Fibroblast of pulmonary artery (primary cell): ENCODE data around the gene DMKN.

Experiments
- DNase-seq: peaks from one replicate; pipeline ENCODE4 v3.0.0-alpha.2; 2010; ENCODE audit warnings: low read depth
- H3K4me3 ChIP-seq: replicated peaks from 2 replicates; pipeline ENCODE4 v1.5.1; 2011; ENCODE audit warnings: low read depth, mild to moderate bottlenecking, control low read depth, low read length, moderate library complexity
- CTCF ChIP-seq: IDR thresholded peaks from 2 replicates; pipeline ENCODE4 v1.5.1; 2011; ENCODE audit warnings: mild to moderate bottlenecking, control low read depth, low read length, inconsistent platforms; ENCODE audit errors: missing control alignments

DMKN gene

GRCh38 chr19:35454663-35455062 is 58.8 kb downstream of the DMKN start:
- no peak for DNase-seq
- no peak overlapping the region for H3K4me3 ChIP-seq
- TF ChIP-seq CTCF, result no peak

DNA sequence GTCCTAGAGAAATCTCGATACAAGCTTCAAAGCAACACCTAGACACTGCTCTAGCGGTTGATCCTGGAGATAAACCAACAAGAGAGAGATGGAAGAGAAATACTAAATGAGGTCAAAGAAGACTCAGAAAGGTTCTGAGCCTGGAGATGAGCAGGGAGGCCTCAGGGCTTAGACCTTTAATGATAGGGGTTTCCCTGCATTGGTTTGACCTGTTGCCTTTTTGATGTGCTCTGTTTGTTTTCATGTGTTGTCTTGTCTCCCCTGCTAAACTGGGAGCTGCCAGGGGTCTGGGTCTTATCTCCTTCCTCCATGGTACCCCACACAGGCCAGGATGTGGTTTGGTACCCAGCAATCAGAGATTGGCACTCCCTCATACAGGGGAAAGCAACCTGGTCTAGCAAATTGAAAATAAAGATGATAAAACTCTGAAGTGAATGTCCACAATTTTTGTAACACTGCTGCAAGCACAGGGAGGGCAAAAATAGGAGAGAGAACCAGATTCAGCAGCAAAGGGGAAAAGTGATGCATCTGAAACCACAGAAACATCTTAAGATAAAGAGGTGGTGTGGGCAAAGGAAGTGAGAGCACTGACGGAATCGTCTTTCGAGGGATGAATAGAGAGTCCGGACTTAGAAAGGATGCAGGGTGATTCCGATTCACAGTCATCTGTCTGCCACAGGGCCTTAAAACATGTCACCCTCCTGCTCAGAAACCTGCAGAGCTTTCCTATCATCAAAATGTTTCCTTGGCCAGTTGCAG is 61.9 kb downstream of the DMKN start:
- DNase-seq, result no peak
- no peak overlapping the region for H3K4me3 ChIP-seq
- no peak for TF ChIP-seq CTCF

DNA sequence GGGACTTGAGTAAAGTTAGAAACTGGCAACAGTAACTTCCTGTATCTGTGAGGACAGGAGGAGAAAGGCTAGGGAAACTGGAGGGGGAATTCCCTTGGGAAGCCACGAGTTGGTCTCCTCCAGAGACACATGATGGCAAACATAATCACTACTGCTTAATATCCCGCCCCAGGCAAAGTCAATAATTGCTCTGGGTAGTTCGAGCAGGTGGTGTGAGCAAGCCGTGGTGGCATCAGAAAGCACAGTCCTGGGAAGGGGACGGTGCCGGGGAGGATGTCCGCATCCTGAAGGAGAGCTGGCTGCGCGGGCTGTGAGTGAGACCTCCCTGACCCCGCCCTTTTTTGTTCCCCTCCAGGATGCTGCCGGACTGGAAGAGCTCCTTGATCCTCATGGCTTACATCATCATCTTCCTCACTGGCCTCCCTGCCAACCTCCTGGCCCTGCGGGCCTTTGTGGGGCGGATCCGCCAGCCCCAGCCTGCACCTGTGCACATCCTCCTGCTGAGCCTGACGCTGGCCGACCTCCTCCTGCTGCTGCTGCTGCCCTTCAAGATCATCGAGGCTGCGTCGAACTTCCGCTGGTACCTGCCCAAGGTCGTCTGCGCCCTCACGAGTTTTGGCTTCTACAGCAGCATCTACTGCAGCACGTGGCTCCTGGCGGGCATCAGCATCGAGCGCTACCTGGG is 63.9 kb downstream of the DMKN start:
- DNase-seq, result no peak
- no peak for TF ChIP-seq CTCF
- H3K4me3 ChIP-seq, result no peak overlapping the region

- no peak within 1 kb of the TSS for H3K4me3 ChIP-seq
- DNase-seq, result no peak
- TF ChIP-seq CTCF, result no peak
Measured at GRCh38 chr19:35447606-35448469, 65.6 kb downstream of the DMKN start, which contains the start of gene FFAR2. FFAR2 (plus strand) TSS chr19:35448257; CDS start chr19:35449715, 1,458 bp downstream.
